A673 (cell line): ENCODE results near the gene KIAA0040. TPM values are rescaled to one million over a fixed set of nuclear protein-coding genes. Genes with fewer than 3 reads are reported as not detected.

Source experiments
- BruUV-seq: library from RNA; stranded (reverse); fragments of 400-500 nt; replicated peaks from 2 replicates; lab custom pipeline; 2021; lab: Mats Ljungman, UMichigan
- CTCF ChIA-PET: fragments of 300-600 bp; sonication (Branson Sonifier 250); formaldehyde crosslinking; loops from one replicate; lab custom pipeline; 2022; ENCODE audit warnings: antibody characterized with exemption; lab: Charles Lee
- POLR2A ChIA-PET: fragments of 300-600 bp; sonication (Branson Sonifier 250); formaldehyde crosslinking; loops from one replicate; lab custom pipeline; 2022; ENCODE audit warnings: antibody characterized with exemption; ENCODE audit not compliant: low non-redundant PET; lab: Charles Lee
- DNase-seq: peaks from one replicate; pipeline ENCODE4 v3.0.0-alpha.2; 2015; ENCODE audit warnings: low spot score
- H3K27ac ChIP-seq: fragments of 200-600 bp; sonication (generic); 2 replicates; pipeline ENCODE4 v1.5.1; 2016; ENCODE audit warnings: mixed run types, low read depth, mild to moderate bottlenecking, mixed read lengths, antibody characterized with exemption, low read length; ENCODE audit not compliant: poor library complexity, severe bottlenecking
- H3K27me3 ChIP-seq: fragments of 200-600 bp; sonication (generic); replicated peaks from 2 replicates; pipeline ENCODE4 v1.6.1; 2017; ENCODE audit warnings: mixed run types, low read depth, mild to moderate bottlenecking, mixed read lengths, antibody characterized with exemption, low read length; ENCODE audit not compliant: insufficient read depth, poor library complexity
- H3K36me3 ChIP-seq: fragments of 200-600 bp; sonication (generic); 2 replicates; pipeline ENCODE4 v1.6.1; 2016; ENCODE audit warnings: mixed run types, mild to moderate bottlenecking, mixed read lengths, antibody characterized with exemption, low read length; ENCODE audit not compliant: insufficient read depth, poor library complexity, severe bottlenecking
- H3K4me1 ChIP-seq: fragments of 200-600 bp; sonication (generic); 2 replicates; pipeline ENCODE4 v1.6.1; 2017; ENCODE audit warnings: mixed run types, mild to moderate bottlenecking, mixed read lengths, antibody characterized with exemption, low read length; ENCODE audit not compliant: insufficient read depth, poor library complexity, severe bottlenecking
- H3K4me3 ChIP-seq: fragments of 200-600 bp; sonication (generic); 2 replicates; pipeline ENCODE4 v1.5.1; 2016; ENCODE audit warnings: low read depth, mixed run types, mild to moderate bottlenecking, mixed read lengths, low read length; ENCODE audit not compliant: poor library complexity, severe bottlenecking
- H3K9me3 ChIP-seq: fragments of 200-600 bp; sonication (generic); 2 replicates; pipeline ENCODE4 v1.6.1; 2016; ENCODE audit warnings: mixed run types, low read depth, mild to moderate bottlenecking, mixed read lengths, antibody characterized with exemption, low read length; ENCODE audit not compliant: poor library complexity, severe bottlenecking
- CTCF ChIP-seq: fragments of 300-800, 200-600 bp; sonication (generic); conservative IDR thresholded peaks from 2 replicates; pipeline ENCODE4 v1.5.1; 2017; ENCODE audit warnings: low read depth, mild to moderate bottlenecking, antibody characterized with exemption, low read length, moderate library complexity, mixed read lengths
- EZH2 ChIP-seq: fragments of 200-600 bp; sonication (generic); IDR thresholded peaks from 2 replicates; pipeline ENCODE4 v1.6.1; 2017; ENCODE audit warnings: borderline replicate concordance, low read depth, mild to moderate bottlenecking, mixed read lengths, antibody characterized with exemption, low read length; ENCODE audit not compliant: poor library complexity, severe bottlenecking
- intact Hi-C: fragments of 100-400 bp; cut with micrococcal nuclease; formaldehyde crosslinking; loops from one replicate; pipeline ENCODE4 v1.10.0; 2022; ENCODE audit not compliant: unreplicated experiment
- total RNA-seq: library from RNA; stranded (reverse); gene quantifications from 2 replicates; pipeline ENCODE4 v1.2.3, GENCODE V29; 2021

The KIAA0040 gene
- total RNA-seq, 1 experiment from 2014 or later = not detected

GRCh38 chr1:175218786-175219434 lies 26.3 kb upstream of the KIAA0040 start:
- ChIA-PET POLR2A (no interaction called here), CTCF (no interaction called here)
- Histone ChIP-seq H3K4me3 (no peak overlapping the region), H3K27me3 (no peaks in the 10 kb centered on the region), H3K9me3 (no peaks in the 10 kb centered on the region), H3K4me1 (no peaks in the 10 kb centered on the region), H3K36me3 (no peaks in the 10 kb centered on the region), H3K27ac (no peak overlapping the region)
- DNase-seq = no peak
- intact Hi-C loops = no loop called here
- BruUV-seq = no TSS peak
- no peak for TF ChIP-seq CTCF
- no peak for TF ChIP-seq EZH2

DNA sequence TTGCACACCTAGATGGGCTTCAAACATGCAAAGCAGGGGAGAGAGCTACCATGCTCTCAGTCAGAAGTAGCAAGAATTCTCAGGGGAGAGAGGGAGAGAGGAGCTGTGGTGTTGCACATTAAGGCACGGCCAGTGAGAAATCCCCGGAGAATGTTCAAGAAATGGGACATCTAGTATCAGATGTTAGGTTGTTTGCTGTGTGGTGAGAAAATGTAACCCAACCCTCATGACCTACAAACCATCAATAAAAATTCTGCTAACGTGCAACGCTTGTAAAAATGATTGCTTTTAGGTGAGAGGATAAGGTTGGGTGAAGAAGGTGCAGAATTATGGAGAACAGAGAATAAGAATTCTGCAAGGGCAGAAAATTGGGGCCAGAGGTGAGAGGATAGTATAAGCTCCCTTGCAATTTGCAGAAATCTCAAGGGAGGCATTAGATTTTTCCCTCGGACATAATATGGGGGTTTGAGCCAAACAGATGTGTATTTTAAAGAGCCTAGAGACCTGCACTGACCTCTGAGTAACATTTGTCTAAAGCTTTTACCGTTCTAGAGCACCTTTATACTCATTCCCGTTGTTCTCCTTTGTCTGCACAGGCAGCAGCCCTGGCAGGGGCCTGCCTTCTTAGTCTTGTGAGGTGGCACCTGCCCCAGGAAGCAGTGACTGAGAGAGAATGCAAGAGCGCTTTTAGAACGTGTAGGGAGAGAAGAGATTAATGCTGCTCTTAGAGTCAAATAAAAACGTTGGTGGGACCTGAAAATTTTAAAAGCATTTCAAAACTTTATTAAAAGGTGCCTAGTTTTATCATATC lies 25.4 kb upstream of the KIAA0040 start:
- H3K9me3 ChIP-seq = no peaks in the 10 kb centered on the region
- no peak for TF ChIP-seq CTCF
- TF ChIP-seq EZH2 = no peak
- DNase-seq = no peak
- no peak overlapping the region for H3K4me3 ChIP-seq
- no TSS peak for BruUV-seq
- ChIA-PET POLR2A (no interaction called here), CTCF (interaction anchor here (0.6 kb wide), 1 partner anchor 85 kb away, joined by 3 read pairs; no protein-coding TSS in a partner anchor)
- no peaks in the 10 kb centered on the region for H3K4me1 ChIP-seq
- no peaks in the 10 kb centered on the region for H3K27me3 ChIP-seq
- no peaks in the 10 kb centered on the region for H3K36me3 ChIP-seq
- H3K27ac ChIP-seq = no peak overlapping the region
- intact Hi-C loops = no loop called here

DNA sequence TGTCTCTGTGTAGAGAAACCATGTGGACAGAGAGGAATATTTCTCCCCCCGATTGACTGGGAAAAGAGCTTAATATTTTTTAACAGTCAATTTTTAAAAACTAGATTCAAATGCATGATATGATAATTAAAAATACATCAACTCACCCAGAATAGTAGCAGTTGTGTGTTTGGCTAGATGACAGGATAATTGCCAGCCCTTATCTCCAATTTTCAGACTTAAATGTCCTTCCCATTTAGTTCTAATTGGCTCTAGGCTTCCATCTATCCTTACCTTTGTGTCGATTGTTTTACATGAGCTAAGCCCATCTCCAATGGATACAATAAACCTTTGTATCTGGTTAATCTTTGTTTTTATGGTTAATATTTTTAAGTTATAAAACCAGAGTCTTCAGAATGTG lies 23.9 kb upstream of the KIAA0040 start:
- no peaks in the 10 kb centered on the region for H3K27me3 ChIP-seq
- ChIA-PET CTCF (no interaction called here), POLR2A (no interaction called here)
- H3K4me3 ChIP-seq = no peak overlapping the region
- TF ChIP-seq CTCF = no peak
- no peak for TF ChIP-seq EZH2
- no peaks in the 10 kb centered on the region for H3K36me3 ChIP-seq
- no peaks in the 10 kb centered on the region for H3K4me1 ChIP-seq
- BruUV-seq = no TSS peak
- intact Hi-C loops = no loop called here
- H3K9me3 ChIP-seq = no peaks in the 10 kb centered on the region
- no peak overlapping the region for H3K27ac ChIP-seq
- DNase-seq = no peak
